ENCODE measurements around the gene TNNI3.
A peak's percentile ranks its signal among the peaks of the same experiment; 100 is the strongest.

TNNI3 gene

GRCh38 chr19:55146078-55146704 is 11.3 kb downstream of the TNNI3 start:
- peak; percentile 49 for TF ChIP-seq CTCF (IDR thresholded peaks at IDR 0.05; ENCODE audit: low read depth, low read length)
- TF ChIP-seq POLR2A (IDR thresholded peaks at IDR 0.05; ENCODE audit: extremely low read depth, insufficient read length), result no peak
- DNase-seq (ENCODE audit: low read depth), result peak; percentile 43
- no peak overlapping the region for H3K4me3 ChIP-seq (ENCODE audit: low read depth, low read length)

- no peak for TF ChIP-seq POLR2A (IDR thresholded peaks at IDR 0.05; ENCODE audit: extremely low read depth, insufficient read length)
- TF ChIP-seq MYC (IDR thresholded peaks at IDR 0.05; ENCODE audit: low read depth, low read length), result no peak
- no peak for TF ChIP-seq MAX (IDR thresholded peaks at IDR 0.05; ENCODE audit: low read depth, low read length)
- no peak for TF ChIP-seq CTCF (IDR thresholded peaks at IDR 0.05; ENCODE audit: low read depth, low read length)
- peak; percentile 36 for DNase-seq (ENCODE audit: low read depth)
- no peak overlapping the region for H3K4me3 ChIP-seq (ENCODE audit: low read depth, low read length)
Measured at GRCh38 chr19:55145232-55145631, 12.3 kb downstream of the TNNI3 start.

GRCh38 chr19:55141696-55142095 is 15.8 kb downstream of the TNNI3 start:
- no peak for DNase-seq (ENCODE audit: low read depth)
- H3K4me3 ChIP-seq (ENCODE audit: low read depth, low read length), result no peak overlapping the region
- no peak for TF ChIP-seq MAX (IDR thresholded peaks at IDR 0.05; ENCODE audit: low read depth, low read length)
- TF ChIP-seq POLR2A (IDR thresholded peaks at IDR 0.05; ENCODE audit: extremely low read depth, insufficient read length), result no peak
- no peak for TF ChIP-seq CTCF (IDR thresholded peaks at IDR 0.05; ENCODE audit: low read depth, low read length)
- TF ChIP-seq MYC (IDR thresholded peaks at IDR 0.05; ENCODE audit: low read depth, low read length), result no peak

GRCh38 chr19:55137915-55138314 is 19.6 kb downstream of the TNNI3 start:
- no peak overlapping the region for H3K4me3 ChIP-seq (ENCODE audit: low read depth, low read length)
- TF ChIP-seq MAX (IDR thresholded peaks at IDR 0.05; ENCODE audit: low read depth, low read length) (no peak), MYC (IDR thresholded peaks at IDR 0.05; ENCODE audit: low read depth, low read length) (no peak), CTCF (IDR thresholded peaks at IDR 0.05; ENCODE audit: low read depth, low read length) (no peak), POLR2A (IDR thresholded peaks at IDR 0.05; ENCODE audit: extremely low read depth, insufficient read length) (no peak)
- no peak for DNase-seq (ENCODE audit: low read depth)

- DNase-seq (ENCODE audit: low read depth), result no peak
- no peak for TF ChIP-seq CTCF (IDR thresholded peaks at IDR 0.05; ENCODE audit: low read depth, low read length)
- no peak for TF ChIP-seq MYC (IDR thresholded peaks at IDR 0.05; ENCODE audit: low read depth, low read length)
- TF ChIP-seq POLR2A (IDR thresholded peaks at IDR 0.05; ENCODE audit: extremely low read depth, insufficient read length), result no peak
- TF ChIP-seq MAX (IDR thresholded peaks at IDR 0.05; ENCODE audit: low read depth, low read length), result no peak
- no peak overlapping the region for H3K4me3 ChIP-seq (ENCODE audit: low read depth, low read length)
Measured at GRCh38 chr19:55136399-55137102, 21.0 kb downstream of the TNNI3 start.

Data from NB4 (cell line).